Gastrocnemius medialis (tissue), 4 donors: Measurements from ENCODE around the gene C1orf174.

Experiments used
- CTCF ChIP-seq, 5 experiments: fragments of 450-650 bp in 3 of 5; fragments of 200-600 bp in 2 of 5; sonication (generic) in 2 of 5; IDR thresholded peaks in 4 of 5; conservative IDR thresholded peaks in 1 of 5; 1 replicate in 4 of 5; 2 replicates in 1 of 5; pipeline ENCODE4 v1.5.1; 2016 to 2019; ENCODE audit warnings: antibody characterized with exemption in 5 of 5, mild to moderate bottlenecking in 3 of 5, moderate library complexity in 3 of 5
- POLR2A ChIP-seq, 2 donors: fragments of 450-650 bp; IDR thresholded peaks; one replicate each; pipeline ENCODE4 v1.6.1; 2017; ENCODE audit warnings: antibody characterized with exemption in 2 of 2, mild to moderate bottlenecking in 2 of 2, moderate library complexity in 2 of 2

GRCh38 chr1:3925762-3926161 lies 25.7 kb upstream of the C1orf174 start:
- TF ChIP-seq POLR2A (IDR thresholded peaks at IDR 0.05) (no peak), CTCF (IDR thresholded peaks at IDR 0.05 in 4 of 5, conservative IDR thresholded peaks at IDR 0.05 in 1 of 5) (no peak)
